ENCODE data around the gene NME9. TPM values are rescaled to one million over a fixed set of nuclear protein-coding genes. Genes with fewer than 3 reads are reported as not detected.

The NME9 gene
- total RNA-seq, 1 experiment from 2014 or later = not detected

DNA sequence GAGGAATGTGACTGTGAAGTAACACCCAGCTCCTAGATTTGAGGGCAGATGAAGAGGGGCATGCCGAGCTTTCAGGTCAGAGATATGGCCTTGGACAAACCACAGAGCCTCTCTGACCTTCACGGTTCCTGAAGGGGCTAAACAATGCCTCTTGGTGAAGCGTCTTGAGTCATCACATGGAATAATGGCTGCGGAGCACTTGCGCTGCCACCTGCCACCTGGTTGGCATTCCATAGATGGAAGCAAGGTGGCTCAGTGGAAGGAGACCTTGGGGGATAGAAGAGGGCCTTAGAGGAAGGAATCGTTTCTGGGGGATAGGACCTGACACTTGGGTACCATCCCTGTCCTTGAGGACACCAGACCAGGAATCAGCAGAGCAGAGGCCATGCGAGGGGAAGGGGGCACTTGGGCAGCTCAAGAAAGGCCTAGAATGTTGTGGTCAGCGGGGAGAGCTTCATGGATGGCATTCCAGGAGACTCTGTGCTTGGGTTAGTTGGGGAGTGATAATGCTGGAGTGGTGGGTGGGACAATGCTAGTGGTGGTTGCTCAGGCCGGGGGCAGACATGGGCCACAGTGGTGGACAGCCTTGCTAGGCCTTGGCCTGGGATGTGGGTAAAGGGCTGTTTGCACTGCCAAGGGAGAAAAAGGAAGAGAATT lies 31.3 kb upstream of the NME9 start:
- Histone ChIP-seq H3K23me2 (ENCODE audit: insufficient read length, low read depth, low read length, poor library complexity, severe bottlenecking) (no peaks in the 10 kb centered on the region), H2BK15ac (ENCODE audit: low read depth, low read length) (no peak overlapping the region), H2BK20ac (ENCODE audit: low read depth, low read length, poor library complexity, severe bottlenecking) (no peak overlapping the region), H3K4ac (ENCODE audit: low read depth, low read length) (no peak overlapping the region), H4K8ac (replicated peaks; ENCODE audit: insufficient read length, low read depth, low read length) (no peak overlapping the region), H2BK5ac (ENCODE audit: insufficient read length, low read length) (no peak overlapping the region), H4K91ac (ENCODE audit: insufficient read length, low read depth, low read length) (no peak overlapping the region), H3K56ac (ENCODE audit: insufficient read length, low read depth, low read length) (no peak overlapping the region), H3K4me1 (ENCODE audit: insufficient read depth, low read length) (no peaks in the 10 kb centered on the region), H3K18ac (ENCODE audit: insufficient read length, low read depth, low read length) (no peak overlapping the region), H2AK5ac (ENCODE audit: insufficient read length, low read length) (no peak overlapping the region), H3K9ac (ENCODE audit: extremely low read depth, insufficient read length, low read length) (no peak overlapping the region), H3T11ph (ENCODE audit: low read length) (no peak overlapping the region), H4K5ac (ENCODE audit: insufficient read length, low read depth, low read length) (no peak overlapping the region), H3K27me3 (ENCODE audit: insufficient read depth, low read length) (no peaks in the 10 kb centered on the region), H2BK12ac (ENCODE audit: insufficient read length, low read depth, low read length) (no peak overlapping the region), H3K79me2 (ENCODE audit: insufficient read depth, low read length) (no peaks in the 10 kb centered on the region), H3K4me2 (ENCODE audit: insufficient read depth, insufficient read length, low read length) (no peak overlapping the region), H3K9me3 (ENCODE audit: control insufficient read depth, low read depth, low read length) (no peaks in the 10 kb centered on the region), H3K14ac (ENCODE audit: insufficient read depth, low read length) (peak overlapping the region; percentile 8; the same call in 1 of the 2 replicates), H3K27ac (ENCODE audit: insufficient read length, low read depth, low read length) (no peak overlapping the region), H3K79me1 (ENCODE audit: insufficient read depth, low read depth, low read length, poor library complexity, severe bottlenecking) (no peaks in the 10 kb centered on the region), H2AFZ (ENCODE audit: low read length) (no peak overlapping the region), H4K20me1 (ENCODE audit: control insufficient read depth, insufficient read depth, insufficient read length) (no peaks in the 10 kb centered on the region), H3K23ac (ENCODE audit: insufficient read length, low read depth, low read length) (no peak overlapping the region), H2BK120ac (ENCODE audit: low read depth, low read length, poor library complexity, severe bottlenecking) (no peak overlapping the region)
- Mint-ChIP-seq H3K9me3 (no peaks in the 10 kb centered on the region), H3K36me3 (ENCODE audit: insufficient read depth in 1 of 3, low read depth in 3 of 3) (peaks cover 0 to 1% (median 0%) of the 10 kb centered on the region in 3 experiments; a peak in 1 of 7 replicates), H3K27me3 (ENCODE audit: low read depth) (no peaks in the 10 kb centered on the region), H3K4me3 (no peak overlapping the region), H3K27ac (peak overlapping the region; percentile 38 to 81 (median 63); a peak in 3 of 7 replicates), H3K4me1 (peaks cover 15 to 36% of the 10 kb centered on the region in 2 experiments)
- TF ChIP-seq, protein P1, sequence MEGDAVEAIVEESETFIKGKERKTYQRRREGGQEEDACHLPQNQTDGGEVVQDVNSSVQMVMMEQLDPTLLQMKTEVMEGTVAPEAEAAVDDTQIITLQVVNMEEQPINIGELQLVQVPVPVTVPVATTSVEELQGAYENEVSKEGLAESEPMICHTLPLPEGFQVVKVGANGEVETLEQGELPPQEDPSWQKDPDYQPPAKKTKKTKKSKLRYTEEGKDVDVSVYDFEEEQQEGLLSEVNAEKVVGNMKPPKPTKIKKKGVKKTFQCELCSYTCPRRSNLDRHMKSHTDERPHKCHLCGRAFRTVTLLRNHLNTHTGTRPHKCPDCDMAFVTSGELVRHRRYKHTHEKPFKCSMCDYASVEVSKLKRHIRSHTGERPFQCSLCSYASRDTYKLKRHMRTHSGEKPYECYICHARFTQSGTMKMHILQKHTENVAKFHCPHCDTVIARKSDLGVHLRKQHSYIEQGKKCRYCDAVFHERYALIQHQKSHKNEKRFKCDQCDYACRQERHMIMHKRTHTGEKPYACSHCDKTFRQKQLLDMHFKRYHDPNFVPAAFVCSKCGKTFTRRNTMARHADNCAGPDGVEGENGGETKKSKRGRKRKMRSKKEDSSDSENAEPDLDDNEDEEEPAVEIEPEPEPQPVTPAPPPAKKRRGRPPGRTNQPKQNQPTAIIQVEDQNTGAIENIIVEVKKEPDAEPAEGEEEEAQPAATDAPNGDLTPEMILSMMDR (conservative IDR thresholded peaks at IDR 0.05) = no peak
- no peak for DNase-seq
- WGBS (ENCODE audit: extremely low coverage, insufficient read length, low lambda C conversion rate) = no CpG with 5 or more reads among the region's 9 CpGs
